HG02623 (cell line): Measurements from ENCODE around the gene ODF2.
A peak's percentile ranks its signal among the peaks of the same experiment; 100 is the strongest.
"Not testable (repeated sequence)": the region's sequence is repeated elsewhere in the genome, so short reads cannot be mapped to it uniquely, and the experiment has no call there.

ENCODE experiments used
- ATAC-seq: cut with Tn5 transposase; IDR thresholded peaks from one replicate; pipeline ENCODE4 v1.9.1; 2021; ENCODE audit warnings: moderate library complexity; ENCODE audit not compliant: unreplicated experiment

Gene ODF2

GRCh38 chr9:128482186-128482585, 26.4 kb downstream of the ODF2 start:
- no peak for ATAC-seq

- no peak for ATAC-seq
Observed at GRCh38 chr9:128484686-128485413, 29.0 kb downstream of the ODF2 start.

- ATAC-seq: no peak
Observed at GRCh38 chr9:128485414-128485855, 29.6 kb downstream of the ODF2 start.

GRCh38 chr9:128486201-128486600, 30.4 kb downstream of the ODF2 start:
- ATAC-seq: no peak

- no peak for ATAC-seq
Observed at GRCh38 chr9:128493424-128493823, 37.6 kb downstream of the ODF2 start.

- no peak for ATAC-seq
Observed at GRCh38 chr9:128494108-128494745, 38.4 kb downstream of the ODF2 start.

- ATAC-seq: no peak
Observed at GRCh38 chr9:128494746-128495129, 38.9 kb downstream of the ODF2 start.

GRCh38 chr9:128495296-128495695, 39.5 kb downstream of the ODF2 start:
- ATAC-seq: no peak

- no peak for ATAC-seq
Observed at GRCh38 chr9:128495804-128496417, 40.1 kb downstream of the ODF2 start.

- no peak for ATAC-seq
Observed at GRCh38 chr9:128497824-128498610, 42.2 kb downstream of the ODF2 start.

GRCh38 chr9:128498911-128499310, 43.1 kb downstream of the ODF2 start:
- no peak for ATAC-seq

- no peak for ATAC-seq
Observed at GRCh38 chr9:128499920-128500319, 44.1 kb downstream of the ODF2 start.

GRCh38 chr9:128503415-128503825, 47.6 kb downstream of the ODF2 start:
- not testable (repeated sequence) for ATAC-seq

- no peak for ATAC-seq
Observed at GRCh38 chr9:128503870-128504269, 48.1 kb downstream of the ODF2 start.

GRCh38 chr9:128504485-128505413, 48.9 kb downstream of the ODF2 start, which contains the start of gene GLE1:
TSS of gene GLE1 (plus strand) at chr9:128504719. CDS start at chr9:128504806, 87 bp downstream.
- ATAC-seq: peak; percentile 83

GRCh38 chr9:128505414-128505765, 49.6 kb downstream of the ODF2 start:
- no peak for ATAC-seq

GRCh38 chr9:128505906-128506305, 50.1 kb downstream of the ODF2 start:
- not testable (repeated sequence) for ATAC-seq

GRCh38 chr9:128512820-128513219, 57.0 kb downstream of the ODF2 start:
- no peak for ATAC-seq

GRCh38 chr9:128521956-128522355, 66.2 kb downstream of the ODF2 start:
- ATAC-seq: no peak
